Lower leg skin (tissue), 3 donors: ENCODE measurements around the gene IRF2BPL.

Source experiments
- POLR2A ChIP-seq, 2 donors: fragments of 450-650 bp; IDR thresholded peaks; one replicate each; pipeline ENCODE4 v1.6.1; 2016 to 2017; ENCODE audit warnings: antibody characterized with exemption in 2 of 2, mild to moderate bottlenecking in 1 of 2, moderate library complexity in 1 of 2
- TF ChIP-seq, protein P1 (sequence below), 3 donors: fragments of 450-650 bp; IDR thresholded peaks; one replicate each; pipeline ENCODE4 v1.5.1; 2016; ENCODE audit warnings: antibody characterized with exemption in 3 of 3, mild to moderate bottlenecking in 3 of 3, moderate library complexity in 2 of 3

GRCh38 chr14:76995279-76996035 lies 33.1 kb downstream of the IRF2BPL start:
- TF ChIP-seq, protein P1, sequence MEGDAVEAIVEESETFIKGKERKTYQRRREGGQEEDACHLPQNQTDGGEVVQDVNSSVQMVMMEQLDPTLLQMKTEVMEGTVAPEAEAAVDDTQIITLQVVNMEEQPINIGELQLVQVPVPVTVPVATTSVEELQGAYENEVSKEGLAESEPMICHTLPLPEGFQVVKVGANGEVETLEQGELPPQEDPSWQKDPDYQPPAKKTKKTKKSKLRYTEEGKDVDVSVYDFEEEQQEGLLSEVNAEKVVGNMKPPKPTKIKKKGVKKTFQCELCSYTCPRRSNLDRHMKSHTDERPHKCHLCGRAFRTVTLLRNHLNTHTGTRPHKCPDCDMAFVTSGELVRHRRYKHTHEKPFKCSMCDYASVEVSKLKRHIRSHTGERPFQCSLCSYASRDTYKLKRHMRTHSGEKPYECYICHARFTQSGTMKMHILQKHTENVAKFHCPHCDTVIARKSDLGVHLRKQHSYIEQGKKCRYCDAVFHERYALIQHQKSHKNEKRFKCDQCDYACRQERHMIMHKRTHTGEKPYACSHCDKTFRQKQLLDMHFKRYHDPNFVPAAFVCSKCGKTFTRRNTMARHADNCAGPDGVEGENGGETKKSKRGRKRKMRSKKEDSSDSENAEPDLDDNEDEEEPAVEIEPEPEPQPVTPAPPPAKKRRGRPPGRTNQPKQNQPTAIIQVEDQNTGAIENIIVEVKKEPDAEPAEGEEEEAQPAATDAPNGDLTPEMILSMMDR (IDR thresholded peaks at IDR 0.05): no peak
- TF ChIP-seq POLR2A (IDR thresholded peaks at IDR 0.05): no peak
